HCT116 (cell line): ENCODE measurements around the gene CBX7. TPM values are rescaled to one million over a fixed set of nuclear protein-coding genes. Genes with fewer than 3 reads are reported as not detected.
A peak's percentile ranks its signal among the peaks of the same experiment; 100 is the strongest.

Source experiments
- ATAC-seq: fragments of 200-7000 bp; cut with Tn5 transposase; 2 replicates; pipeline ENCODE4 v1.9.1; 2020; ENCODE audit warnings: mild to moderate bottlenecking, moderate library complexity
- BruUV-seq: library from RNA; stranded (reverse); fragments of 400-500 nt; replicated peaks from 2 replicates; lab custom pipeline; 2021; lab: Mats Ljungman, UMichigan
- CTCF ChIA-PET: fragments of 300-600 bp; sonication (Branson Sonifier 250); formaldehyde crosslinking; loops from one replicate; lab custom pipeline; 2021; ENCODE audit warnings: antibody characterized with exemption; lab: Charles Lee
- POLR2A ChIA-PET: fragments of 300-600, 350-600 bp; sonication (Branson Sonifier 250); formaldehyde crosslinking; loops from one replicate; lab custom pipeline; 2021; ENCODE audit warnings: antibody characterized with exemption; lab: Charles Lee
- RAD21 ChIA-PET, 2 experiments: fragments of 300-600 bp; sonication (Branson Sonifier 250); formaldehyde crosslinking; loops; one replicate each; lab custom pipeline; 2023; ENCODE audit warnings: low total read pairs in 2 of 2; ENCODE audit not compliant: uncharacterized antibody in 2 of 2, unreplicated experiment in 2 of 2, low non-redundant PET in 1 of 2; lab: Charles Lee
- DNase-seq: peaks from one replicate; pipeline ENCODE4 v3.0.0-alpha.2; 2010; ENCODE audit warnings: low read depth, low spot score
- H2AFZ ChIP-seq: fragments of 200-600 bp; shearing (Covaris generic), sonication (generic); 2 replicates; pipeline ENCODE4 v1.6.1; 2017; ENCODE audit warnings: low read depth, mixed run types, mixed read lengths, antibody characterized with exemption, low read length; ENCODE audit not compliant: poor library complexity, severe bottlenecking
- H3K27ac ChIP-seq: 2 replicates; pipeline ENCODE4 v1.5.1; 2012; ENCODE audit warnings: low read depth, low read length
- H3K27me3 ChIP-seq: fragments of 200-600 bp; sonication (generic); 2 replicates; pipeline ENCODE4 v1.6.1; 2016; ENCODE audit warnings: mixed run types, low read length, mixed read lengths; ENCODE audit not compliant: insufficient read depth
- H3K36me3 ChIP-seq, 2 experiments: fragments of 200-500 bp in 1 of 2; fragments of 200-600 bp in 1 of 2; sonication (Bioruptor generic) in 1 of 2; sonication (generic) in 1 of 2; 2 replicates each; pipeline versions ENCODE4 v1.5.1 to v1.6.1; 2014 to 2016; ENCODE audit warnings: low read length in 2 of 2, inconsistent platforms in 1 of 2, mixed read lengths in 1 of 2, mixed run types in 1 of 2; ENCODE audit not compliant: insufficient read depth in 2 of 2, control insufficient read depth in 1 of 2
- H3K4me1 ChIP-seq, 2 experiments: fragments of 200-600 bp in 1 of 2; sonication (generic) in 1 of 2; 2 replicates each; pipeline versions ENCODE4 v1.5.1 to v1.6.1; 2012 to 2017; ENCODE audit warnings: low read length in 2 of 2, inconsistent platforms in 1 of 2, mild to moderate bottlenecking in 1 of 2, mixed read lengths in 1 of 2, mixed run types in 1 of 2, moderate library complexity in 1 of 2; ENCODE audit not compliant: insufficient read depth in 2 of 2, control insufficient read depth in 1 of 2
- H3K4me2 ChIP-seq: fragments of 200-600 bp; sonication (generic); 2 replicates; pipeline ENCODE4 v1.6.1; 2017; ENCODE audit warnings: mixed run types, low read length, mixed read lengths
- H3K4me3 ChIP-seq, 2 experiments: fragments of 200-600 bp in 1 of 2; sonication (generic) in 1 of 2; replicated peaks in 1 of 2; 2 replicates each; pipeline ENCODE4 v1.5.1; 2011 to 2016; ENCODE audit warnings: low read length in 2 of 2, control low read depth in 1 of 2, low read depth in 1 of 2, mild to moderate bottlenecking in 1 of 2, mixed read lengths in 1 of 2, mixed run types in 1 of 2
- H3K79me2 ChIP-seq: fragments of 200-600 bp; sonication (generic); 2 replicates; pipeline ENCODE4 v1.6.1; 2017; ENCODE audit warnings: mild to moderate bottlenecking, mixed run types, low read length, moderate library complexity, mixed read lengths; ENCODE audit not compliant: insufficient read depth
- H3K9ac ChIP-seq: fragments of 200-600 bp; sonication (generic); 2 replicates; pipeline ENCODE4 v1.6.1; 2016; ENCODE audit warnings: low read length, mixed read lengths
- H3K9me2 ChIP-seq: fragments of 200-600 bp; sonication (generic), shearing (Covaris generic); 2 replicates; pipeline ENCODE4 v1.6.1; 2017; ENCODE audit warnings: mixed run types, mild to moderate bottlenecking, moderate library complexity; ENCODE audit not compliant: insufficient read depth
- H3K9me3 ChIP-seq, 2 experiments: fragments of 200-500 bp in 1 of 2; fragments of 200-600 bp in 1 of 2; sonication (Bioruptor generic) in 1 of 2; sonication (generic) in 1 of 2; 2 replicates each; pipeline ENCODE4 v1.6.1; 2014 to 2017; ENCODE audit warnings: low read length in 2 of 2, mixed read lengths in 2 of 2, inconsistent platforms in 1 of 2, low read depth in 1 of 2, mild to moderate bottlenecking in 1 of 2, mixed run types in 1 of 2, moderate library complexity in 1 of 2; ENCODE audit not compliant: control insufficient read depth in 1 of 2, insufficient read depth in 1 of 2
- H4K20me1 ChIP-seq: fragments of 200-600 bp; sonication (generic), shearing (Covaris generic); 2 replicates; pipeline ENCODE4 v1.6.1; 2017; ENCODE audit warnings: mixed run types, mild to moderate bottlenecking, moderate library complexity; ENCODE audit not compliant: insufficient read depth
- CBX3 ChIP-seq: IDR thresholded peaks from 2 replicates; pipeline ENCODE4 v1.6.1; 2012; ENCODE audit warnings: low read depth
- EGR1 ChIP-seq: IDR thresholded peaks from 2 replicates; pipeline ENCODE4 v1.6.1; 2012; ENCODE audit warnings: low read depth
- ELF1 ChIP-seq: IDR thresholded peaks from 2 replicates; pipeline ENCODE4 v1.6.1; 2012; ENCODE audit warnings: low read depth, borderline replicate concordance
- EZH2 ChIP-seq: fragments of 200-600 bp; sonication (generic); IDR thresholded peaks from 2 replicates; pipeline ENCODE4 v1.6.1; 2017; ENCODE audit warnings: antibody characterized with exemption, mixed run types
- EZH2phosphoT487 ChIP-seq: fragments of 200-600 bp; IDR thresholded peaks from 2 replicates; pipeline ENCODE4 v1.6.1; 2018; ENCODE audit warnings: antibody characterized with exemption, borderline replicate concordance
- FOSL1 ChIP-seq: IDR thresholded peaks from 2 replicates; pipeline ENCODE4 v1.6.1; 2012; ENCODE audit warnings: low read depth
- JUND ChIP-seq: IDR thresholded peaks from 2 replicates; pipeline ENCODE4 v1.6.1; 2012
- POLR2A ChIP-seq: IDR thresholded peaks from 2 replicates; pipeline ENCODE4 v1.7.0; 2011; ENCODE audit warnings: borderline replicate concordance; ENCODE audit not compliant: insufficient read depth, insufficient read length; ENCODE audit errors: extremely low read depth
- POLR2AphosphoS5 ChIP-seq: IDR thresholded peaks from 2 replicates; pipeline ENCODE4 v1.6.1; 2011; ENCODE audit warnings: mild to moderate bottlenecking, low read depth, low read length, moderate library complexity
- SIN3A ChIP-seq: IDR thresholded peaks from 2 replicates; pipeline ENCODE4 v1.6.1; 2012; ENCODE audit warnings: low read depth
- SP1 ChIP-seq: IDR thresholded peaks from 2 replicates; pipeline ENCODE4 v1.6.1; 2012; ENCODE audit warnings: low read depth
- SRF ChIP-seq: IDR thresholded peaks from 2 replicates; pipeline ENCODE4 v1.6.1; 2012; ENCODE audit warnings: low read depth
- TCF7L2 ChIP-seq: IDR thresholded peaks from 2 replicates; pipeline ENCODE4 v1.7.0; 2011; ENCODE audit warnings: borderline replicate concordance, inconsistent platforms; ENCODE audit not compliant: insufficient read depth, insufficient read length; ENCODE audit errors: extremely low read depth
- YY1 ChIP-seq: IDR thresholded peaks from 2 replicates; pipeline ENCODE4 v1.6.1; 2011; ENCODE audit warnings: low read length, low read depth, moderate library complexity, mild to moderate bottlenecking; ENCODE audit not compliant: insufficient replicate concordance; ENCODE audit errors: extremely low read depth
- ZFX ChIP-seq: fragments of 450-650 bp; IDR thresholded peaks from 2 replicates; pipeline ENCODE4 v1.6.1; 2017
- ZNF274 ChIP-seq: fragments of 200-500 bp; sonication (Bioruptor generic); IDR thresholded peaks from 2 replicates; pipeline ENCODE4 v1.6.1; 2014; ENCODE audit warnings: mild to moderate bottlenecking, low read depth, low read length, inconsistent platforms
- intact Hi-C: fragments of 100-400 bp; cut with micrococcal nuclease; formaldehyde crosslinking; loops from 2 replicates; pipeline ENCODE4 v1.10.0; 2022
- total RNA-seq: library from RNA; stranded (reverse); gene quantifications from one replicate; pipeline ENCODE4 v1.2.1, GENCODE V29; 2021; ENCODE audit not compliant: unreplicated experiment
- TF ChIP-seq, protein P1 (sequence below): IDR thresholded peaks from 2 replicates; pipeline ENCODE4 v1.6.1; 2012
- TF ChIP-seq, protein P2 (sequence below): IDR thresholded peaks from 2 replicates; pipeline ENCODE4 v1.6.1; 2011; ENCODE audit warnings: mild to moderate bottlenecking, low read length, moderate library complexity; ENCODE audit not compliant: insufficient replicate concordance; ENCODE audit errors: extremely low read depth
- TF ChIP-seq, protein P3 (sequence below): IDR thresholded peaks from 2 replicates; pipeline ENCODE4 v1.6.1; 2012; ENCODE audit warnings: low read depth
- TF ChIP-seq, protein P4 (sequence below): IDR thresholded peaks from 2 replicates; pipeline ENCODE4 v1.6.1; 2012

Gene CBX7
- total RNA-seq, 1 experiment from 2014 or later = 20.1 TPM

DNA sequence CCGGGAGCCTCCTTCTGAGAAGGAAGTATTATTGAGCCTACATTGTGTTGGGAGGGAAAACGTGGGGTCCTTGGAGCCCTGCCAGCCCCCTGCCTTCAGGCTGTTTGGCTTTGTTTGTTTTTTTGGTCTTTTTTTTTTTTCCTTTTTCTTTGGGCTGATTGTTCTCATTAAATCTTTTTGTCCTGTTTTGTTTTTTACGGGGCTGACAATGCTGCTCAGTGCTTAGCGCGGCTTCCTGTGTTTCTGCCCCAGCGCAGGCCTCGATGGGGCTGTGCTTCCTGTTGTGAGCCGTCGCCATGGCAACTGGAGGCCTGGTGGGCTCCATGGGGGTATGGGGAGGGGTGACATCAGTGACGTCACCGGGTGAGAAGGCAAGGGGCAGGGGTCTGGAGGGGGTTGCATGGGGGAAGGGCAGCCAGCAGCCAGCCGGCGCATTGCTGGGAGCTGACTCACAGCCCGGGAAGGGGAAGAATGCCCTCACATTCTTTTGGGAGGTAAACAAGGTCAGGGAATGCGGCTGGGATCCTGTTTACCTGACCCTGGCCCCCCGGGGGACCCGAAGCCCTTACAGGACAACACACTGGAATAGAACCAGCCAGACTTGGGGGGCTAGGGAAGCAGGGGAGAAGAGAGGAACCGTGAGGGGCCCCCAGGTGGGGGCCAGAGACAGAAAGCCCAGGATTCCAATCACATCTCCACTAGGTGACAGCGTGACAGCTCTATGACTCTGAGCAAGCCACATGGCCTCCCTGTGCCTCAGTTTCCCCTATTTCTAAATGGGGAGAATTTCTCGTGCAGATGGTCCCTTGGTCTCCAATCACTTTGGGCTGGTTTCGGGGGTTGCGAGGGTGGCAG lies 22.2 kb upstream of the CBX7 start:
- H3K4me2 ChIP-seq = peak overlapping the region; percentile 82
- peak overlapping the region; percentile 57 for H3K27ac ChIP-seq
- ChIA-PET RAD21 (no interaction called here), CTCF (interaction anchor here (1.0 kb wide), 1 partner anchor 137 kb away, joined by 5 read pairs; no protein-coding TSS in a partner anchor), POLR2A (interaction anchor here (1.0 to 1.7 kb wide), 4 partner anchors 70 to 145 kb away, joined by 3 to 5 read pairs (median 4); partner anchors contain the start of genes PDGFB and RPL3)
- H3K9ac ChIP-seq = peak overlapping the region; percentile 57
- peak overlapping the region; percentile 87 for H2AFZ ChIP-seq
- DNase-seq (peak; percentile 23), ATAC-seq (peak; percentile 44)
- BruUV-seq = no TSS peak
- H3K9me2 ChIP-seq = no peaks in the 10 kb centered on the region
- peak overlapping the region in 1 of 2 experiments; percentile 43; a peak in 2 of 4 replicates for H3K4me3 ChIP-seq
- peaks cover 38 to 76% of the 10 kb centered on the region in 2 experiments for H3K4me1 ChIP-seq
- no peaks in the 10 kb centered on the region for H4K20me1 ChIP-seq
- H3K27me3 ChIP-seq = no peaks in the 10 kb centered on the region
- no peaks in the 10 kb centered on the region for H3K36me3 ChIP-seq
- intact Hi-C loops = loop anchor here (5.0 kb wide), 2 partner anchors 33 to 118 kb away; no protein-coding TSS in a partner anchor
- no peaks in the 10 kb centered on the region for H3K79me2 ChIP-seq
- no peaks in the 10 kb centered on the region for H3K9me3 ChIP-seq
- TF ChIP-seq FOSL1 (peak; percentile 85), JUND (no peak; the same call in 1 of the 2 replicates), POLR2AphosphoS5 (no peak), CBX3 (peak; percentile 55; the same call in 1 of the 2 replicates), TCF7L2 (no peak), ZNF274 (no peak), POLR2A (no peak), ZFX (no peak), SP1 (peak; percentile 62), SIN3A (no peak; the same call in 1 of the 2 replicates), SRF (no peak), EZH2phosphoT487 (no peak), EZH2 (no peak), EGR1 (no peak), ELF1 (no peak), YY1 (no peak)
- TF ChIP-seq, protein P1, sequence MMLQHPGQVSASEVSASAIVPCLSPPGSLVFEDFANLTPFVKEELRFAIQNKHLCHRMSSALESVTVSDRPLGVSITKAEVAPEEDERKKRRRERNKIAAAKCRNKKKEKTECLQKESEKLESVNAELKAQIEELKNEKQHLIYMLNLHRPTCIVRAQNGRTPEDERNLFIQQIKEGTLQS = no peak
- TF ChIP-seq, protein P2, sequence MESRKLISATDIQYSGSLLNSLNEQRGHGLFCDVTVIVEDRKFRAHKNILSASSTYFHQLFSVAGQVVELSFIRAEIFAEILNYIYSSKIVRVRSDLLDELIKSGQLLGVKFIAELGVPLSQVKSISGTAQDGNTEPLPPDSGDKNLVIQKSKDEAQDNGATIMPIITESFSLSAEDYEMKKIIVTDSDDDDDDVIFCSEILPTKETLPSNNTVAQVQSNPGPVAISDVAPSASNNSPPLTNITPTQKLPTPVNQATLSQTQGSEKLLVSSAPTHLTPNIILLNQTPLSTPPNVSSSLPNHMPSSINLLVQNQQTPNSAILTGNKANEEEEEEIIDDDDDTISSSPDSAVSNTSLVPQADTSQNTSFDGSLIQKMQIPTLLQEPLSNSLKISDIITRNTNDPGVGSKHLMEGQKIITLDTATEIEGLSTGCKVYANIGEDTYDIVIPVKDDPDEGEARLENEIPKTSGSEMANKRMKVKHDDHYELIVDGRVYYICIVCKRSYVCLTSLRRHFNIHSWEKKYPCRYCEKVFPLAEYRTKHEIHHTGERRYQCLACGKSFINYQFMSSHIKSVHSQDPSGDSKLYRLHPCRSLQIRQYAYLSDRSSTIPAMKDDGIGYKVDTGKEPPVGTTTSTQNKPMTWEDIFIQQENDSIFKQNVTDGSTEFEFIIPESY = peak; percentile 56
- TF ChIP-seq, protein P3, sequence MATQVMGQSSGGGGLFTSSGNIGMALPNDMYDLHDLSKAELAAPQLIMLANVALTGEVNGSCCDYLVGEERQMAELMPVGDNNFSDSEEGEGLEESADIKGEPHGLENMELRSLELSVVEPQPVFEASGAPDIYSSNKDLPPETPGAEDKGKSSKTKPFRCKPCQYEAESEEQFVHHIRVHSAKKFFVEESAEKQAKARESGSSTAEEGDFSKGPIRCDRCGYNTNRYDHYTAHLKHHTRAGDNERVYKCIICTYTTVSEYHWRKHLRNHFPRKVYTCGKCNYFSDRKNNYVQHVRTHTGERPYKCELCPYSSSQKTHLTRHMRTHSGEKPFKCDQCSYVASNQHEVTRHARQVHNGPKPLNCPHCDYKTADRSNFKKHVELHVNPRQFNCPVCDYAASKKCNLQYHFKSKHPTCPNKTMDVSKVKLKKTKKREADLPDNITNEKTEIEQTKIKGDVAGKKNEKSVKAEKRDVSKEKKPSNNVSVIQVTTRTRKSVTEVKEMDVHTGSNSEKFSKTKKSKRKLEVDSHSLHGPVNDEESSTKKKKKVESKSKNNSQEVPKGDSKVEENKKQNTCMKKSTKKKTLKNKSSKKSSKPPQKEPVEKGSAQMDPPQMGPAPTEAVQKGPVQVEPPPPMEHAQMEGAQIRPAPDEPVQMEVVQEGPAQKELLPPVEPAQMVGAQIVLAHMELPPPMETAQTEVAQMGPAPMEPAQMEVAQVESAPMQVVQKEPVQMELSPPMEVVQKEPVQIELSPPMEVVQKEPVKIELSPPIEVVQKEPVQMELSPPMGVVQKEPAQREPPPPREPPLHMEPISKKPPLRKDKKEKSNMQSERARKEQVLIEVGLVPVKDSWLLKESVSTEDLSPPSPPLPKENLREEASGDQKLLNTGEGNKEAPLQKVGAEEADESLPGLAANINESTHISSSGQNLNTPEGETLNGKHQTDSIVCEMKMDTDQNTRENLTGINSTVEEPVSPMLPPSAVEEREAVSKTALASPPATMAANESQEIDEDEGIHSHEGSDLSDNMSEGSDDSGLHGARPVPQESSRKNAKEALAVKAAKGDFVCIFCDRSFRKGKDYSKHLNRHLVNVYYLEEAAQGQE = no peak
- TF ChIP-seq, protein P4, sequence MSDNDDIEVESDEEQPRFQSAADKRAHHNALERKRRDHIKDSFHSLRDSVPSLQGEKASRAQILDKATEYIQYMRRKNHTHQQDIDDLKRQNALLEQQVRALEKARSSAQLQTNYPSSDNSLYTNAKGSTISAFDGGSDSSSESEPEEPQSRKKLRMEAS = peak; percentile 50; the same call in 1 of the 2 replicates
